T-helper 2 cell (primary cell): ENCODE measurements around the gene KANTR.

Experiments
- DNase-seq, 5 experiments: peaks; one replicate each; pipeline versions ENCODE4 v3.0.0 to v3.0.0-alpha.2; 2012 to 2022
- total RNA-seq, 2 donors: gene quantifications; one replicate each; lab custom pipeline; 2026; lab: John Stamatoyannopoulos, UW

Gene KANTR
- 10.3 to 14.5 reads per million in 2 donors for total RNA-seq

GRCh38 chrX:53093748-53094581 is at the start of gene KANTR:
Gene KANTR, plus strand, starts transcription at chrX:53094142. Its CDS starts 30,131 bp downstream, at chrX:53124273.
- DNase-seq: peak; percentile 46 to 92 (median 75)

GRCh38 chrX:53044995-53045394 is 48.9 kb upstream of the KANTR start:
- no peak for DNase-seq

GRCh38 chrX:53047228-53047627 is 46.7 kb upstream of the KANTR start:
- no peak for DNase-seq

- DNase-seq: no peak
These were observed 45.5 kb upstream of the KANTR start, which contains the start of gene GPR173 for GRCh38 chrX:53048169-53049126. Gene GPR173, plus strand, starts transcription at chrX:53048789. Its CDS starts 27,833 bp downstream, at chrX:53076622.

- no peak for DNase-seq
These were observed 44.8 kb upstream of the KANTR start for GRCh38 chrX:53049127-53049517.

- DNase-seq: no peak
These were observed 43.1 kb upstream of the KANTR start for GRCh38 chrX:53050841-53051240.

- no peak for DNase-seq
These were observed 38.6 kb upstream of the KANTR start for GRCh38 chrX:53055244-53055849.

- DNase-seq: no peak
These were observed 37.6 kb upstream of the KANTR start for GRCh38 chrX:53056292-53056691.

GRCh38 chrX:53065104-53065503 is 28.8 kb upstream of the KANTR start:
- DNase-seq: no peak

GRCh38 chrX:53071064-53071463 is 22.9 kb upstream of the KANTR start:
- no peak for DNase-seq

GRCh38 chrX:53071604-53072417 is 22.1 kb upstream of the KANTR start:
- peak in 4 of 5 experiments; percentile 36 to 80 (median 60) for DNase-seq

- no peak for DNase-seq
These were observed 21.4 kb upstream of the KANTR start for GRCh38 chrX:53072418-53073114.

GRCh38 chrX:53073115-53073586 is 20.8 kb upstream of the KANTR start:
- no peak for DNase-seq

GRCh38 chrX:53075011-53075410 is 18.9 kb upstream of the KANTR start:
- DNase-seq: no peak

GRCh38 chrX:53076671-53077070 is 17.3 kb upstream of the KANTR start:
- no peak for DNase-seq

- DNase-seq: peak in 1 of 5 experiments; percentile 36
These were observed 16.4 kb upstream of the KANTR start for GRCh38 chrX:53077207-53078197.

- DNase-seq: no peak
These were observed 15.0 kb upstream of the KANTR start for GRCh38 chrX:53078943-53079342.

- peak in 2 of 5 experiments; percentile 31 to 40 for DNase-seq
These were observed 13.0 kb upstream of the KANTR start for GRCh38 chrX:53080628-53081580.
